HepG2 (cell line): ENCODE data around the gene MACROD2. TPM values are rescaled to one million over a fixed set of nuclear protein-coding genes. Genes with fewer than 3 reads are reported as not detected.

Source experiments
- ATAC-seq: fragments of 200-7000 bp; cut with Tn5 transposase; 3 replicates; pipeline ENCODE4 v1.9.1; 2020; ENCODE audit warnings: mild to moderate bottlenecking, moderate library complexity
- BruUV-seq: library from RNA; stranded (reverse); fragments of 400-500 nt; replicated peaks from 2 replicates; lab custom pipeline; 2021; lab: Mats Ljungman, UMichigan
- CTCF ChIA-PET: fragments of 300-600 bp; formaldehyde crosslinking; extraction: SDS; loops from one replicate; lab custom pipeline; 2021; ENCODE audit warnings: low total read pairs, inconsistent platforms, low intra/inter-chr PET ratio; lab: Yijun Ruan, JAX
- POLR2A ChIA-PET: fragments of 350-600 bp; sonication (Branson Sonifier 250); formaldehyde crosslinking; loops from one replicate; lab custom pipeline; 2020; ENCODE audit warnings: antibody characterized with exemption, inconsistent platforms; lab: Yijun Ruan, JAX
- DNase-seq: peaks from one replicate; pipeline ENCODE4 v3.0.0-alpha.2; 2015; ENCODE audit warnings: low spot score
- FAIRE-seq: peaks from 3 replicates; lab custom pipeline; 2011; peaks lifted over from hg19 to GRCh38; lab: Jason Lieb, UNC
- H2AFZ ChIP-seq: one replicate; pipeline ENCODE4 v1.6.1; 2011; ENCODE audit warnings: low read length, inconsistent platforms
- H3K27ac ChIP-seq: fragments of 300-600 bp; 3 replicates; pipeline ENCODE4 v1.8.0; 2011; ENCODE audit warnings: mixed run types, mild to moderate bottlenecking, mixed read lengths, low read length, inconsistent platforms; ENCODE audit not compliant: insufficient read depth; ENCODE audit errors: extremely low read length
- H3K27me3 ChIP-seq, 2 experiments: fragments of 200-600 bp in 1 of 2; 2 replicates in 1 of 2; 3 replicates in 1 of 2; pipeline versions ENCODE4 v1.6.0 to v1.8.0; 2011; ENCODE audit warnings: low read length in 2 of 2, mild to moderate bottlenecking in 2 of 2, moderate library complexity in 2 of 2, inconsistent platforms in 1 of 2; ENCODE audit not compliant: insufficient read depth in 2 of 2, control insufficient read depth in 1 of 2
- H3K36me3 ChIP-seq, 2 experiments: fragments of 200-600 bp in 1 of 2; replicated peaks in 1 of 2; 2 replicates in 1 of 2; 3 replicates in 1 of 2; pipeline versions ENCODE4 v1.5.1 to v1.8.0; 2011; ENCODE audit warnings: low read length in 2 of 2, inconsistent platforms in 1 of 2; ENCODE audit not compliant: insufficient read depth in 2 of 2, control insufficient read depth in 1 of 2
- H3K4me1 ChIP-seq: 2 replicates; pipeline ENCODE4 v1.5.1; 2012; ENCODE audit warnings: low read length, inconsistent platforms; ENCODE audit not compliant: insufficient read depth
- H3K4me2 ChIP-seq: 2 replicates; pipeline ENCODE4 v1.6.0; 2011; ENCODE audit warnings: low read depth, low read length, inconsistent platforms
- H3K4me3 ChIP-seq, 3 experiments: fragments of 200-600 bp in 1 of 3; sonication (generic), shearing (Covaris generic) in 1 of 3; replicated peaks in 1 of 3; 2 replicates each; pipeline ENCODE4 v1.5.1; 2011 to 2016; ENCODE audit warnings: low read length in 3 of 3, inconsistent platforms in 2 of 3, low read depth in 2 of 3, mild to moderate bottlenecking in 2 of 3, control low read depth in 1 of 3, mixed read lengths in 1 of 3; ENCODE audit not compliant: insufficient read depth in 1 of 3
- H3K79me2 ChIP-seq: one replicate; pipeline ENCODE4 v1.6.1; 2011; ENCODE audit warnings: low read length, inconsistent platforms; ENCODE audit not compliant: insufficient read depth
- H3K9ac ChIP-seq: 2 replicates; pipeline ENCODE4 v1.6.0; 2011; ENCODE audit warnings: mild to moderate bottlenecking, low read depth, low read length, inconsistent platforms; ENCODE audit not compliant: insufficient read depth
- H3K9me3 ChIP-seq: 2 replicates; pipeline ENCODE4 v1.5.1; 2012; ENCODE audit warnings: mild to moderate bottlenecking, low read length
- H4K20me1 ChIP-seq: 2 replicates; pipeline ENCODE4 v1.6.0; 2011; ENCODE audit warnings: inconsistent platforms, mild to moderate bottlenecking, low read length, moderate library complexity; ENCODE audit not compliant: insufficient read depth
- GABPB1 ChIP-seq: IDR thresholded peaks from 2 replicates; pipeline ENCODE4 v1.6.1; 2016; ENCODE audit warnings: mild to moderate bottlenecking, missing genetic modification reagents, moderate library complexity, missing compliant biosample characterization
- REPIN1 ChIP-seq: sonication (generic); formaldehyde crosslinking; IDR thresholded peaks from 2 replicates; pipeline ENCODE4 v1.8.0; 2022; ENCODE audit warnings: missing genetic modification reagents, low read depth, mild to moderate bottlenecking, borderline replicate concordance
- STAT5B ChIP-seq: sonication (generic); formaldehyde crosslinking; IDR thresholded peaks from 2 replicates; pipeline ENCODE4 v1.4.0; 2020; ENCODE audit warnings: missing genetic modification reagents
- TCF12 ChIP-seq, 2 experiments: fragments of 450-650 bp in 1 of 2; sonication (generic) in 1 of 2; formaldehyde crosslinking in 1 of 2; IDR thresholded peaks; 2 replicates each; pipeline versions ENCODE4 v1.6.1 to v1.8.0; 2017 to 2022; ENCODE audit warnings: antibody characterized with exemption in 1 of 2, mild to moderate bottlenecking in 1 of 2, missing genetic modification reagents in 1 of 2, moderate library complexity in 1 of 2
- ZNF343 ChIP-seq: sonication (generic); formaldehyde crosslinking; IDR thresholded peaks from 2 replicates; pipeline ENCODE4 v1.4.0; 2020; ENCODE audit warnings: mild to moderate bottlenecking, missing genetic modification reagents
- ZNF484 ChIP-seq: sonication (generic); formaldehyde crosslinking; IDR thresholded peaks from 2 replicates; pipeline ENCODE4 v1.5.1; 2020; ENCODE audit warnings: mild to moderate bottlenecking, low read depth, missing genetic modification reagents, borderline replicate concordance
- ZNF619 ChIP-seq: sonication (generic); formaldehyde crosslinking; IDR thresholded peaks from 2 replicates; pipeline ENCODE4 v1.4.0; 2020; ENCODE audit warnings: mild to moderate bottlenecking, missing genetic modification reagents
- ZNF841 ChIP-seq: sonication (generic); formaldehyde crosslinking; IDR thresholded peaks from 2 replicates; pipeline ENCODE4 v1.8.1; 2023; ENCODE audit warnings: missing genetic modification reagents, borderline replicate concordance
- WGBS: methylation state at CpG from one replicate; pipeline ENCODE4 v1.1.6; 2017; ENCODE audit warnings: low lambda C conversion rate; 5-methylcytosine and 5-hydroxymethylcytosine counted together
- in situ Hi-C: cut with HindIII; loops from 2 replicates; pipeline ENCODE4 v1.10.0; 2017; ENCODE audit warnings: low pct_unique_long_range_greater_than_20kb; ENCODE audit not compliant: extremely low pct_ligation_motif_present
- intact Hi-C: fragments of 100-400 bp; cut with micrococcal nuclease; formaldehyde crosslinking; loops from one replicate; pipeline ENCODE4 v1.10.0; 2022; ENCODE audit not compliant: unreplicated experiment
- polyA plus RNA-seq, 8 experiments: library from polyadenylated mRNA; depleted of rRNA in 3 of 8; stranded (reverse) in 7 of 8; unstranded in 1 of 8; fragments of >200 nt; fragmentation: Illumina TruSeq in 4 of 8; extraction: Trizol in 4 of 8; gene quantifications; 2 replicates each; pipeline versions ENCODE4 v1.2.1 to v1.2.3, GENCODE V29; 2011 to 2016; ENCODE audit warnings: low read depth in 4 of 8, missing spikeins in 1 of 8, mixed read lengths in 1 of 8; ENCODE audit not compliant: insufficient read depth in 1 of 8
- total RNA-seq, 5 experiments: library from RNA; depleted of rRNA; stranded (reverse); fragments of >200 nt; fragmentation: Illumina TruSeq; extraction: Trizol; gene quantifications; 2 replicates each; pipeline ENCODE4 v1.2.3, GENCODE V29; 2016; ENCODE audit warnings: low read depth in 1 of 5
- TF ChIP-seq, protein P1 (sequence below): sonication (generic); formaldehyde crosslinking; IDR thresholded peaks from 2 replicates; pipeline ENCODE4 v1.4.0; 2020; ENCODE audit warnings: missing genetic modification reagents, borderline replicate concordance

Gene MACROD2
- total and polyA plus RNA-seq, 2 of the 13 experiments (the other 11 are each of a cell fraction or from before 2014, with no cell fraction given): 0.13 to 0.51 TPM

DNA sequence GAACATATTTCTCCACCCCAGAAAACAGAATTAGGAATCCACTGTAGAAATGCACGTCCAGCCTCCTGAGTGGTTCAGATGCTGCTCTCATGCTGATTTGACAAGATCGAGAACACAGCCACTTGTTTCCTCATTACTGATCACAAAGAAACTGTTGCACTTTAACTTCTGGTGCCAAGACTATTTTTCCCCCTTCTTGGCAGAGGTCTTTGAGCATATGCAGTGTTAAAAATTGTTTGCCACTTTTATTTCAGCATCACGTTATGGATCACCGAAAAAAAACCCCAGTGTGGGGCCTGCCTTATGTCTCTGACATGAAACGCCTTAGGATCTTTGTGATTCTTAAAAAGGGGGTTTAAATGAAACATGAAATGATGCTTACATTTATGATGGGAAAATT, 1511.0 kb downstream of the MACROD2 start:
- no TSS peak for BruUV-seq
- DNase-seq: no peak
- no peak overlapping the region for H3K9ac ChIP-seq
- no peak for TF ChIP-seq TCF12 (IDR thresholded peaks at IDR 0.05)
- no peak for TF ChIP-seq TCF12 (CRISPR knock-in tag; IDR thresholded peaks at IDR 0.05)
- TF ChIP-seq ZNF841 (CRISPR knock-in tag): no peak
- no peak for TF ChIP-seq GABPB1 (CRISPR knock-in tag)
- TF ChIP-seq ZNF484: no peak
- TF ChIP-seq STAT5B (CRISPR knock-in tag): no peak
- TF ChIP-seq, protein P1, sequence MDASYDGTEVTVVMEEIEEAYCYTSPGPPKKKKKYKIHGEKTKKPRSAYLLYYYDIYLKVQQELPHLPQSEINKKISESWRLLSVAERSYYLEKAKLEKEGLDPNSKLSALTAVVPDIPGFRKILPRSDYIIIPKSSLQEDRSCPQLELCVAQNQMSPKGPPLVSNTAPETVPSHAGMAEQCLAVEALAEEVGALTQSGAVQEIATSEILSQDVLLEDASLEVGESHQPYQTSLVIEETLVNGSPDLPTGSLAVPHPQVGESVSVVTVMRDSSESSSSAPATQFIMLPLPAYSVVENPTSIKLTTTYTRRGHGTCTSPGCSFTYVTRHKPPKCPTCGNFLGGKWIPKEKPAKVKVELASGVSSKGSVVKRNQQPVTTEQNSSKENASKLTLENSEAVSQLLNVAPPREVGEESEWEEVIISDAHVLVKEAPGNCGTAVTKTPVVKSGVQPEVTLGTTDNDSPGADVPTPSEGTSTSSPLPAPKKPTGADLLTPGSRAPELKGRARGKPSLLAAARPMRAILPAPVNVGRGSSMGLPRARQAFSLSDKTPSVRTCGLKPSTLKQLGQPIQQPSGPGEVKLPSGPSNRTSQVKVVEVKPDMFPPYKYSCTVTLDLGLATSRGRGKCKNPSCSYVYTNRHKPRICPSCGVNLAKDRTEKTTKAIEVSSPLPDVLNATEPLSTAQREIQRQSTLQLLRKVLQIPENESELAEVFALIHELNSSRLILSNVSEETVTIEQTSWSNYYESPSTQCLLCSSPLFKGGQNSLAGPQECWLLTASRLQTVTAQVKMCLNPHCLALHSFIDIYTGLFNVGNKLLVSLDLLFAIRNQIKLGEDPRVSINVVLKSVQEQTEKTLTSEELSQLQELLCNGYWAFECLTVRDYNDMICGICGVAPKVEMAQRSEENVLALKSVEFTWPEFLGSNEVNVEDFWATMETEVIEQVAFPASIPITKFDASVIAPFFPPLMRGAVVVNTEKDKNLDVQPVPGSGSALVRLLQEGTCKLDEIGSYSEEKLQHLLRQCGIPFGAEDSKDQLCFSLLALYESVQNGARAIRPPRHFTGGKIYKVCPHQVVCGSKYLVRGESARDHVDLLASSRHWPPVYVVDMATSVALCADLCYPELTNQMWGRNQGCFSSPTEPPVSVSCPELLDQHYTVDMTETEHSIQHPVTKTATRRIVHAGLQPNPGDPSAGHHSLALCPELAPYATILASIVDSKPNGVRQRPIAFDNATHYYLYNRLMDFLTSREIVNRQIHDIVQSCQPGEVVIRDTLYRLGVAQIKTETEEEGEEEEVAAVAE: no peak
- no peak for TF ChIP-seq ZNF343 (CRISPR knock-in tag)
- TF ChIP-seq REPIN1: no peak
- TF ChIP-seq ZNF619: no peak
- TF ChIP-seq, all 625 proteins: peak for 0
- no peaks in the 10 kb centered on the region for H3K4me1 ChIP-seq
- ATAC-seq: no peak
- no peak overlapping the region for H3K27ac ChIP-seq
- H3K27me3 ChIP-seq: no peaks in the 10 kb centered on the region
- no peaks in the 10 kb centered on the region for H3K79me2 ChIP-seq
- H3K9me3 ChIP-seq: peaks cover 99% of the 10 kb centered on the region
- in situ Hi-C loops: no loop called here
- CTCF ChIA-PET: no interaction called here
- no peak overlapping the region for H3K4me3 ChIP-seq
- no peaks in the 10 kb centered on the region for H3K36me3 ChIP-seq
- H3K4me2 ChIP-seq: no peak overlapping the region
- no peak overlapping the region for H2AFZ ChIP-seq
- FAIRE-seq: no peak
- 3% methylated on average over 5 of the region's 5 CpGs for WGBS
- intact Hi-C loops: no loop called here
- H4K20me1 ChIP-seq: no peaks in the 10 kb centered on the region
- POLR2A ChIA-PET: no interaction called here
